Activated CD8-positive, alpha-beta T cell treated with anti-CD3 and anti-CD28 coated beads for 36 hours (primary cell): ENCODE results near the gene CDKL1. TPM values are rescaled to one million over a fixed set of nuclear protein-coding genes. Genes with fewer than 3 reads are reported as not detected.

Source experiments
- ATAC-seq: fragments of 200-7000 bp; cut with Tn5 transposase; one replicate; pipeline ENCODE4 v1.10.0; 2021; ENCODE audit warnings: mild to moderate bottlenecking, moderate library complexity
- CTCF ChIA-PET: fragments of 350-600 bp; sonication (Branson Sonifier 250); formaldehyde crosslinking; loops from one replicate; lab custom pipeline; 2021; ENCODE audit warnings: antibody characterized with exemption; lab: Charles Lee
- POLR2A ChIA-PET: fragments of 350-600 bp; sonication (Branson Sonifier 250); formaldehyde crosslinking; loops from one replicate; lab custom pipeline; 2021; ENCODE audit warnings: antibody characterized with exemption; lab: Charles Lee
- DNase-seq: peaks from one replicate; pipeline ENCODE4 v3.0.0-alpha.2; 2020
- H3K27ac Mint-ChIP-seq: one replicate; pipeline ENCODE4 v1.8.0; 2021; ENCODE audit warnings: mild to moderate bottlenecking, mixed read lengths
- H3K27me3 Mint-ChIP-seq: one replicate; pipeline ENCODE4 v1.8.0; 2021; ENCODE audit warnings: mixed read lengths
- H3K36me3 Mint-ChIP-seq: one replicate; pipeline ENCODE4 v1.8.0; 2021; ENCODE audit warnings: low read depth, mixed read lengths
- H3K4me1 Mint-ChIP-seq: one replicate; pipeline ENCODE4 v1.8.0; 2021; ENCODE audit warnings: low read depth, mixed read lengths
- H3K4me3 Mint-ChIP-seq: one replicate; pipeline ENCODE4 v1.8.0; 2021; ENCODE audit warnings: mild to moderate bottlenecking, moderate library complexity, mixed read lengths
- H3K9me3 Mint-ChIP-seq: one replicate; pipeline ENCODE4 v1.8.0; 2021; ENCODE audit warnings: mixed read lengths
- intact Hi-C: fragments of 100-400 bp; cut with micrococcal nuclease; formaldehyde crosslinking; loops from one replicate; pipeline ENCODE4 v1.10.0; 2022
- total RNA-seq, 2 experiments: library from RNA; stranded (reverse); gene quantifications; one replicate each; pipeline ENCODE4 v1.2.3, GENCODE V29; 2021
- TF ChIP-seq, protein P1 (sequence below): fragments of 200-600 bp; IDR thresholded peaks from one replicate; pipeline ENCODE4 v1.8.0; 2022; ENCODE audit warnings: antibody characterized with exemption, mild to moderate bottlenecking

CDKL1 gene
- total RNA-seq, 2 experiments from 2014 or later, result 3.3 to 7.7 TPM

DNA sequence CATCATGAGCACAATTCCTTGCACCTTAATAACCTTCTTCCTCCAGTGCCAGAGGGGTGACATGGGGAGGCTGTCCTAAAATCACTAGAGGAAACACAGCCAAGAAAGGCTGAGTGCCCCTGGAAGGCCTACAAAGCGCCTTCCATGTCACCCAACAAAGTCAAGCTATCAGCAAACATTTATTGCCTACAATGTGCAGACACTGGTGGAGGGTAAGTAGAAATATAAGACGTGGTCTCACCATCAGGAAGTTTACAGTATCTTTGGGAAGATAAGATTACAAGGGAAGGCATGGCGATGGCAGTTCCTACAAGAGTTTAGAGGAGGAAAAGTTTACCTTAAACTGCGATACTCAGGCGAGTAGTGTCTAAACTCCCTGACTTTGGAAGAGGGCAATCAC lies 56.6 kb downstream of the CDKL1 start:
- ATAC-seq (no peak), DNase-seq (no peak)
- ChIA-PET POLR2A (no interaction called here), CTCF (interaction anchor here (1.6 to 3.1 kb wide), 2 partner anchors 11 to 19 kb away, joined by 5 to 15 read pairs; no protein-coding TSS in a partner anchor)
- Mint-ChIP-seq H3K27me3 (no peaks in the 10 kb centered on the region), H3K27ac (no peak overlapping the region), H3K36me3 (peaks cover 1% of the 10 kb centered on the region), H3K4me3 (no peak overlapping the region), H3K4me1 (peaks cover 40% of the 10 kb centered on the region), H3K9me3 (no peaks in the 10 kb centered on the region)
- TF ChIP-seq, protein P1, sequence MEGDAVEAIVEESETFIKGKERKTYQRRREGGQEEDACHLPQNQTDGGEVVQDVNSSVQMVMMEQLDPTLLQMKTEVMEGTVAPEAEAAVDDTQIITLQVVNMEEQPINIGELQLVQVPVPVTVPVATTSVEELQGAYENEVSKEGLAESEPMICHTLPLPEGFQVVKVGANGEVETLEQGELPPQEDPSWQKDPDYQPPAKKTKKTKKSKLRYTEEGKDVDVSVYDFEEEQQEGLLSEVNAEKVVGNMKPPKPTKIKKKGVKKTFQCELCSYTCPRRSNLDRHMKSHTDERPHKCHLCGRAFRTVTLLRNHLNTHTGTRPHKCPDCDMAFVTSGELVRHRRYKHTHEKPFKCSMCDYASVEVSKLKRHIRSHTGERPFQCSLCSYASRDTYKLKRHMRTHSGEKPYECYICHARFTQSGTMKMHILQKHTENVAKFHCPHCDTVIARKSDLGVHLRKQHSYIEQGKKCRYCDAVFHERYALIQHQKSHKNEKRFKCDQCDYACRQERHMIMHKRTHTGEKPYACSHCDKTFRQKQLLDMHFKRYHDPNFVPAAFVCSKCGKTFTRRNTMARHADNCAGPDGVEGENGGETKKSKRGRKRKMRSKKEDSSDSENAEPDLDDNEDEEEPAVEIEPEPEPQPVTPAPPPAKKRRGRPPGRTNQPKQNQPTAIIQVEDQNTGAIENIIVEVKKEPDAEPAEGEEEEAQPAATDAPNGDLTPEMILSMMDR, result no peak
- intact Hi-C loops, result no loop called here

DNA sequence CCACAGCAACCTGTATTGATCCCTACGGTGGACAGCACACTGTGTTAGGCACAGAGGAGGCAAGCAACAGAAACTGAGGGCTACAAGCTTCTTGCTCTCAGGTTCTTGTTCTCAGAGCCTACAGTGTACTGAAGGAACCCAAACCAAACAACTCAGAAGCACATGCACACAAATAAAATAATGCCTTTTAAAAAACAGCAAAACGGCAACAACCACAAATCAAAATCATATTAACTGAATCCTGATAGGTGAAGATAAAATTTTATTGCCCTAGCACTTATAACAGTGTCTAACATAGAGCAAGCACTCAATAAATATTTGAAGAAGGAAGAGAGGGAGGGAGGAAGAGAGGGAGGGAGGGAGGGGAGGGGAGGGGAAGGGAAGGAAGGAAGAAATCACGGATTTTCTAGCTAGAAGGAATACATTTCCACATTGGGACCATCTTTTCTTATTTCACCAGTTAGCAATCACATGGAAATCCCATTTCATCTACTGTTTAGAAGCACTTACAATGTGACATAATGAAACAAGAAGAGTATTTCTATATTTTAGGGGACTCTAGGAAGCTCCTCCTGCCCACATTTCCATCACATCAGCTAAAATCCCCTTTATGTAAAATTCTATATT lies 57.4 kb downstream of the CDKL1 start:
- no peak for DNase-seq
- ATAC-seq, result no peak
- Mint-ChIP-seq H3K4me3 (no peak overlapping the region), H3K9me3 (no peaks in the 10 kb centered on the region), H3K36me3 (peaks cover 1% of the 10 kb centered on the region), H3K27me3 (no peaks in the 10 kb centered on the region), H3K4me1 (peaks cover 34% of the 10 kb centered on the region), H3K27ac (no peak overlapping the region)
- POLR2A ChIA-PET, result interaction anchor here (0.7 kb wide), 1 partner anchor 683 kb away, joined by 3 read pairs; no protein-coding TSS in a partner anchor
- intact Hi-C loops, result no loop called here
- CTCF ChIA-PET, result interaction anchor here (1.5 to 1.6 kb wide), 2 partner anchors 10 to 193 kb away, joined by 3 to 5 read pairs; partner anchors contain the start of gene MAP4K5
- TF ChIP-seq, protein P1, result no peak

- no peak overlapping the region for H3K27ac Mint-ChIP-seq
- no peak overlapping the region for H3K4me3 Mint-ChIP-seq
- intact Hi-C loops, result no loop called here
These were observed 58.1 kb downstream of the CDKL1 start for GRCh38 chr14:50338587-50338986.

DNA sequence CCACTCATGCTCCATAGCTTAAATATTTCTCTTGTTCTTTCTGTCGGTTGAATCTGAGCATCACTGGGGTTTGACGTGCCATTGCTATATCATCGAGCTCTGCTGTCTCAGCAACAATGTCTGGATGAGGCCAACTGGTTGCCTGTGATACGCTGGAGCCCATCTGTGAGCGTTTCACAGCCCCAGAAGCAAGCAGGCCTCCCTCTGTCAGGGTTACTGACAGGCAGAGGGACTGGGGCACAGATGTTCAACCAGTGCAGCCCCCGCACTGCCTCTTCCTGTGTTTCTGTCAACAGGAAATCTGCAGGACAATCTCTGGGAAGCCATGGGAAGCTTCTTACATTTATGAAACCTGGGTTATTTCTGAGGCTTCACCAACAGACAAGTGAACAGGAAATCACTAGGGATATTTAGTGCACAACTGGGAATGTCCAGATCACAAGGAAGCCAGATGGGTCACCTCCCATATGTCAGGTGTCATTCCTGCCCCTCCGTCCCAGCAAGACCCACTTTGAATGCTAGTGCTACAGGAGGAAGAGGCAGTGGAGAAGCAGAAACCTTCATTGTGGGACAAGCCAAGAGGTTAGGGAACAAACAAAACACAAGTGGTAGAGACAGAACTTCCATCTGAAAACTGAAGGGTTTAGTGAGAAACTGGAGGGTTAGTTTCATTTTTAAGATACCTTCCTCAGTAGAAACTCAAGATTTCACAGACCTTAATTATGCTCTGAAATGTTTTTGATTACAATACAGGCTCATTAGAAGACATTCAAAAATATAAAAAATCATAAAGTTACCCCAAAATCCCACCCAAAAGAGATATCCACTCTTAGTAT lies 60.5 kb downstream of the CDKL1 start:
- intact Hi-C loops, result no loop called here
- no peaks in the 10 kb centered on the region for H3K9me3 Mint-ChIP-seq
- DNase-seq (peak; percentile 34), ATAC-seq (peak; percentile 55)
- peak overlapping the region; percentile 6 for H3K4me3 Mint-ChIP-seq
- POLR2A ChIA-PET, result interaction anchor here (0.5 to 1.2 kb wide), 5 partner anchors 23 to 194 kb away, joined by 3 to 4 read pairs (median 3); partner anchors contain the start of gene CDKL1
- no peaks in the 10 kb centered on the region for H3K27me3 Mint-ChIP-seq
- peaks cover 15% of the 10 kb centered on the region for H3K4me1 Mint-ChIP-seq
- CTCF ChIA-PET, result interaction anchor here (1.3 to 1.9 kb wide), 3 partner anchors 12 to 18 kb away, joined by 3 to 6 read pairs (median 6); no protein-coding TSS in a partner anchor
- TF ChIP-seq, protein P1, result no peak
- peaks cover 1% of the 10 kb centered on the region for H3K36me3 Mint-ChIP-seq
- peak overlapping the region; percentile 68 for H3K27ac Mint-ChIP-seq

More at GRCh38 chr14:50338587-50338986, 58.1 kb downstream of the CDKL1 start:
- no peak for ATAC-seq
- Mint-ChIP-seq H3K4me1 (peaks cover 28% of the 10 kb centered on the region), H3K36me3 (peaks cover 1% of the 10 kb centered on the region), H3K9me3 (no peaks in the 10 kb centered on the region), H3K27me3 (no peaks in the 10 kb centered on the region)
- ChIA-PET POLR2A (interaction anchor here (0.7 kb wide), 1 partner anchor 682 kb away, joined by 3 read pairs; no protein-coding TSS in a partner anchor), CTCF (interaction anchor here (1.5 kb wide), 1 partner anchor 193 kb away, joined by 3 read pairs; the partner anchor contains the start of gene MAP4K5)
- TF ChIP-seq, protein P1, result no peak
- DNase-seq, result no peak
